ENCODE results near the gene PSG1. TPM values are rescaled to one million over a fixed set of nuclear protein-coding genes. Genes with fewer than 3 reads are reported as not detected.
"Not testable (repeated sequence)": the region's sequence is repeated elsewhere in the genome, so short reads cannot be mapped to it uniquely, and the experiment has no call there.

The PSG1 gene
- total RNA-seq = not detected
- not detected for polyA plus RNA-seq

- no peaks in the 10 kb centered on the region for H3K27me3 ChIP-seq
- no peak within 1 kb of the TSS for H3K4me3 ChIP-seq
- 20 to 66% methylated on average over 2 of the region's 2 CpGs for WGBS, 2 donors
- intact Hi-C loops (cut with DNase I) = no loop called here
- H3K27ac ChIP-seq = no peak within 1 kb of the TSS
- no peak for TF ChIP-seq CTCF (IDR thresholded peaks at IDR 0.05)
- FAIRE-seq = no peak
- H3K36me3 ChIP-seq = no peaks in the 10 kb centered on the region
- H3K4me1 ChIP-seq = no peaks in the 10 kb centered on the region
- no peak for ATAC-seq
- H3K9me3 ChIP-seq = no peaks in the 10 kb centered on the region
- no peak for DNase-seq
These were observed at the start of gene PSG1 for GRCh38 chr19:42879613-42880012. PSG1 (minus strand) TSS chr19:42879713; CDS start chr19:42879581, 132 bp downstream.

GRCh38 chr19:42928896-42929295 lies 49.4 kb upstream of the PSG1 start:
- Histone ChIP-seq H3K27ac (no peak overlapping the region), H3K4me1 (no peaks in the 10 kb centered on the region), H3K4me3 (no peak overlapping the region), H3K9me3 (no peaks in the 10 kb centered on the region), H3K27me3 (no peaks in the 10 kb centered on the region), H3K36me3 (no peaks in the 10 kb centered on the region)
- intact Hi-C loops (cut with DNase I) = no loop called here
- 63 to 77% methylated on average over 3 of the region's 3 CpGs for WGBS, 2 donors
- no peak for TF ChIP-seq CTCF (IDR thresholded peaks at IDR 0.05)
- no peak for ATAC-seq
- no peak for FAIRE-seq
- no peak for DNase-seq

- H3K27ac ChIP-seq = no peak overlapping the region
- no peak for FAIRE-seq
- no peaks in the 10 kb centered on the region for H3K27me3 ChIP-seq
- no peaks in the 10 kb centered on the region for H3K36me3 ChIP-seq
- 37 to 41% methylated on average over 2 of the region's 2 CpGs for WGBS, 2 donors
- no peaks in the 10 kb centered on the region for H3K9me3 ChIP-seq
- TF ChIP-seq CTCF (IDR thresholded peaks at IDR 0.05) = no peak
- H3K4me1 ChIP-seq = no peaks in the 10 kb centered on the region
- DNase-seq = no peak
- intact Hi-C loops (cut with DNase I) = no loop called here
- no peak overlapping the region for H3K4me3 ChIP-seq
- ATAC-seq = no peak
These were observed 47.3 kb upstream of the PSG1 start for GRCh38 chr19:42926781-42927180.

- H3K4me3 ChIP-seq; H3K4me1 ChIP-seq; intact Hi-C loops (cut with DNase I); FAIRE-seq; H3K36me3 ChIP-seq; H3K27me3 ChIP-seq; DNase-seq; ATAC-seq; H3K9me3 ChIP-seq; H3K27ac ChIP-seq: not testable (repeated sequence)
- TF ChIP-seq CTCF (IDR thresholded peaks at IDR 0.05) = peak in 3 of 4 donors; percentile 10 to 31 (median 19)
- 34 to 39% methylated on average over 9 of the region's 9 CpGs for WGBS, 2 donors
These were observed 43.6 kb upstream of the PSG1 start for GRCh38 chr19:42923106-42923505.

GRCh38 chr19:42920971-42921370 lies 41.5 kb upstream of the PSG1 start:
- H3K27me3 ChIP-seq; H3K4me3 ChIP-seq; ATAC-seq; H3K4me1 ChIP-seq; FAIRE-seq; H3K27ac ChIP-seq; DNase-seq; intact Hi-C loops (cut with DNase I); H3K36me3 ChIP-seq; H3K9me3 ChIP-seq: not testable (repeated sequence)

- H3K36me3 ChIP-seq = no peaks in the 10 kb centered on the region
- TF ChIP-seq CTCF (IDR thresholded peaks at IDR 0.05) = no peak
- DNase-seq (no peak), FAIRE-seq (no peak), ATAC-seq (no peak)
- H3K27me3 ChIP-seq = no peaks in the 10 kb centered on the region
- intact Hi-C loops (cut with DNase I) = no loop called here
- H3K27ac ChIP-seq = no peak overlapping the region
- 4 to 7% methylated on average over 3 of the region's 3 CpGs for WGBS, 2 donors
- H3K4me1 ChIP-seq = no peaks in the 10 kb centered on the region
- no peaks in the 10 kb centered on the region for H3K9me3 ChIP-seq
- H3K4me3 ChIP-seq = no peak overlapping the region
These were observed 40.2 kb upstream of the PSG1 start for GRCh38 chr19:42919757-42920079.

Data from pancreas (tissue), 10 donors.